ENCODE measurements around the gene PPIL4.
A peak's percentile ranks its signal among the peaks of the same experiment; 100 is the strongest.

PPIL4 gene

DNA sequence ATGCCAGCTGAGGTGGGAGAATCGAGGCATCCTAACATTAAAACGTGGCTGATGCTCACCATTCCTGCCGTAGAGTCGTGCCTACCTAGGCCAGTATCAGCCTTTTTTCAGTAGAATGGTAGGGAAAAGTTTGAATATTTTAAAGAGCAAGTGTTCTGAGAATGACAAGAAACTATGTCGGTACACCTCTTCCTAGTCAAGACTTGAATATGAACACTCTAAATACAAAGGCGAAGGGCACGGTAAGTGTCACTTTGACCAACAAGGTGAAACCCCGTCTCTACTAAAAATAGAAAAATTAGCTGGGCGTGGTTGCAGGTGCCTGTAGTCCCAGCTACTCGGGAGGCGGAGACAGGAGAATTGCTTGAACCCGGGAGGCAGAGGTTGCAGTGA, 21.3 kb upstream of the PPIL4 start:
- Histone ChIP-seq H4K20me1 (ENCODE audit: control insufficient read depth, insufficient read depth, low read depth, low read length) (peaks cover 11% of the 10 kb centered on the region; the same call in 1 of the 2 replicates), H3K79me2 (ENCODE audit: control insufficient read depth, low read length) (peaks cover 51% of the 10 kb centered on the region), H3K4me1 (ENCODE audit: control insufficient read depth, low read length) (peaks cover 22% of the 10 kb centered on the region), H3K27ac (ENCODE audit: low read depth, low read length) (no peak overlapping the region), H3K27me3 (ENCODE audit: control insufficient read depth, low read length) (no peaks in the 10 kb centered on the region), H3K9me2 (replicated peaks; ENCODE audit: control insufficient read depth, low read length) (no peaks in the 10 kb centered on the region), H3F3A (ENCODE audit: control insufficient read depth, insufficient read depth) (peaks cover 13% of the 10 kb centered on the region), H3K9me3 (ENCODE audit: control insufficient read depth, insufficient read depth, low read length) (no peaks in the 10 kb centered on the region), H3K36me3 (ENCODE audit: control insufficient read depth, low read length) (peaks cover 14% of the 10 kb centered on the region), H3K4me3 (ENCODE audit: low read length) (peak overlapping the region; percentile 97), H3K4me2 (ENCODE audit: low read length) (peak overlapping the region; percentile 84)
- TF ChIP-seq EZH2phosphoT487 (IDR thresholded peaks at IDR 0.05; ENCODE audit: borderline replicate concordance, low read length): no peak
- TF ChIP-seq, protein P1, sequence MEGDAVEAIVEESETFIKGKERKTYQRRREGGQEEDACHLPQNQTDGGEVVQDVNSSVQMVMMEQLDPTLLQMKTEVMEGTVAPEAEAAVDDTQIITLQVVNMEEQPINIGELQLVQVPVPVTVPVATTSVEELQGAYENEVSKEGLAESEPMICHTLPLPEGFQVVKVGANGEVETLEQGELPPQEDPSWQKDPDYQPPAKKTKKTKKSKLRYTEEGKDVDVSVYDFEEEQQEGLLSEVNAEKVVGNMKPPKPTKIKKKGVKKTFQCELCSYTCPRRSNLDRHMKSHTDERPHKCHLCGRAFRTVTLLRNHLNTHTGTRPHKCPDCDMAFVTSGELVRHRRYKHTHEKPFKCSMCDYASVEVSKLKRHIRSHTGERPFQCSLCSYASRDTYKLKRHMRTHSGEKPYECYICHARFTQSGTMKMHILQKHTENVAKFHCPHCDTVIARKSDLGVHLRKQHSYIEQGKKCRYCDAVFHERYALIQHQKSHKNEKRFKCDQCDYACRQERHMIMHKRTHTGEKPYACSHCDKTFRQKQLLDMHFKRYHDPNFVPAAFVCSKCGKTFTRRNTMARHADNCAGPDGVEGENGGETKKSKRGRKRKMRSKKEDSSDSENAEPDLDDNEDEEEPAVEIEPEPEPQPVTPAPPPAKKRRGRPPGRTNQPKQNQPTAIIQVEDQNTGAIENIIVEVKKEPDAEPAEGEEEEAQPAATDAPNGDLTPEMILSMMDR (IDR thresholded peaks at IDR 0.05; ENCODE audit: low read depth, low read length, poor library complexity, severe bottlenecking): no peak

GRCh38 chr6:149566410-149567193, 20.8 kb upstream of the PPIL4 start:
- peak overlapping the region; percentile 97 for H3K4me3 ChIP-seq (ENCODE audit: low read length)
- H3K79me2 ChIP-seq (ENCODE audit: control insufficient read depth, low read length): peaks cover 49% of the 10 kb centered on the region
- H3K9me3 ChIP-seq (ENCODE audit: control insufficient read depth, insufficient read depth, low read length): no peaks in the 10 kb centered on the region
- H3K4me1 ChIP-seq (ENCODE audit: control insufficient read depth, low read length): peaks cover 22% of the 10 kb centered on the region
- H3K27ac ChIP-seq (ENCODE audit: low read depth, low read length): peak overlapping the region; percentile 56; the same call in 1 of the 2 replicates
- peaks cover 13% of the 10 kb centered on the region for H3F3A ChIP-seq (ENCODE audit: control insufficient read depth, insufficient read depth)
- no peaks in the 10 kb centered on the region for H3K9me2 ChIP-seq (replicated peaks; ENCODE audit: control insufficient read depth, low read length)
- no peaks in the 10 kb centered on the region for H3K27me3 ChIP-seq (ENCODE audit: control insufficient read depth, low read length)
- H4K20me1 ChIP-seq (ENCODE audit: control insufficient read depth, insufficient read depth, low read depth, low read length): peaks cover 11% of the 10 kb centered on the region; the same call in 1 of the 2 replicates
- H3K4me2 ChIP-seq (ENCODE audit: low read length): peak overlapping the region; percentile 84
- TF ChIP-seq EZH2phosphoT487 (IDR thresholded peaks at IDR 0.05; ENCODE audit: borderline replicate concordance, low read length): no peak
- TF ChIP-seq, protein P1 (IDR thresholded peaks at IDR 0.05; ENCODE audit: low read depth, low read length, poor library complexity, severe bottlenecking): no peak
- H3K36me3 ChIP-seq (ENCODE audit: control insufficient read depth, low read length): peaks cover 14% of the 10 kb centered on the region

DNA sequence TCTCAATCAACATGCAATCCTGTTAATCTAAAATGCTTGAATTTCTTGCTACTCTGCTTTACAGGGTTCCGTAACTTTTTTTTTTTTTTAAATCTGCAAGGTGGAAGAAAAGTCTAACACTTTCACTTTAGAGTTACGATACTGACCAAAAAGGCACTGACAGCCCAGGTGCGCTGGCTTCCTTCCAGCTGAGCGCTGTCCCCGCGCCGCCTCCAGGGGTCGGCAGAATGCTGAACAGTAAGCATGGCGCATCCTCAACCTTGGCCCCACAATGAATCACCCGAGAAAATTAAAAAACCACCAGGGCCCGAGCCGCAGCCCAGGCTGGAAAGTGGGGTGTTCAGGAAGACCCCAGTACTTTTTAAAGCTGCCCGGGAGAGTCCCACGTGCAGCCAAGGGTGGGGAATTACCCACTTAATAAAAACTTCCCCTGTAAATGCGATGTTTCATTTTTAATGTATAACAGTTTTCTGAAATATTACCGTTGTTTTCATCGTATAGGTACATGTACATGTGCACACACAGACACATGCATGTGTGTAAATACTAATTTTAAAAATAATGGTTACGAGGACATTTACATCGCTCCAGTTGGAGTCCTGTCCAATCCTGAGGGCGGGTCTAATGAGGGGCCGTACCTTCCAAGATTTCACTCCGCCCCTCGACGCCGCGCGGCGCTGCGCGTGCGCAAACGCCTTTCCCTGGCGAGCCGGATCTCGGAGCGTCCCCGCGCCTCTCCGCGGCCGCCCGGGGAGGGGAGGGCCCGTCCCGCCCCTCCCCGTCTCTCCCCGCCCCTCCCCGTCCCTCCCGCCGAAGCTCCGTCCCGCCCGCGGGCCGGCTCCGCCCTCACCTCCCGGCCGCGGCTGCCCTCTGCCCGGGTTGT, 19.9 kb upstream of the PPIL4 start, which contains the start of gene GINM1:
GINM1 (plus strand) TSS at position 849 of the 883 bp plus-strand sequence. CDS start 40 bp downstream, outside the sequence.
- H3K4me2 ChIP-seq (ENCODE audit: low read length): peak within 1 kb of the TSS; percentile 84
- peaks cover 11% of the 10 kb centered on the region; the same call in 1 of the 2 replicates for H4K20me1 ChIP-seq (ENCODE audit: control insufficient read depth, insufficient read depth, low read depth, low read length)
- no peak for TF ChIP-seq EZH2phosphoT487 (IDR thresholded peaks at IDR 0.05; ENCODE audit: borderline replicate concordance, low read length)
- TF ChIP-seq, protein P1 (IDR thresholded peaks at IDR 0.05; ENCODE audit: low read depth, low read length, poor library complexity, severe bottlenecking): peak; percentile 83
- peaks cover 41% of the 10 kb centered on the region for H3K79me2 ChIP-seq (ENCODE audit: control insufficient read depth, low read length)
- H3K9me2 ChIP-seq (replicated peaks; ENCODE audit: control insufficient read depth, low read length): no peaks in the 10 kb centered on the region
- peaks cover 13% of the 10 kb centered on the region for H3F3A ChIP-seq (ENCODE audit: control insufficient read depth, insufficient read depth)
- no peaks in the 10 kb centered on the region for H3K9me3 ChIP-seq (ENCODE audit: control insufficient read depth, insufficient read depth, low read length)
- H3K4me1 ChIP-seq (ENCODE audit: control insufficient read depth, low read length): peaks cover 22% of the 10 kb centered on the region
- peaks cover 14% of the 10 kb centered on the region for H3K36me3 ChIP-seq (ENCODE audit: control insufficient read depth, low read length)
- 0 out of 2 replicates have a peak, but pooled peaks cover 1% of the 10 kb centered on the region for H3K27me3 ChIP-seq (ENCODE audit: control insufficient read depth, low read length)
- peak within 1 kb of the TSS; percentile 78 for H3K27ac ChIP-seq (ENCODE audit: low read depth, low read length)
- H3K4me3 ChIP-seq (ENCODE audit: low read length): peak within 1 kb of the TSS; percentile 97
